ENCODE results near the gene DROSHA.
"Not testable (repeated sequence)": the region's sequence is repeated elsewhere in the genome, so short reads cannot be mapped to it uniquely, and the experiment has no call there.

Gene DROSHA, protein sequence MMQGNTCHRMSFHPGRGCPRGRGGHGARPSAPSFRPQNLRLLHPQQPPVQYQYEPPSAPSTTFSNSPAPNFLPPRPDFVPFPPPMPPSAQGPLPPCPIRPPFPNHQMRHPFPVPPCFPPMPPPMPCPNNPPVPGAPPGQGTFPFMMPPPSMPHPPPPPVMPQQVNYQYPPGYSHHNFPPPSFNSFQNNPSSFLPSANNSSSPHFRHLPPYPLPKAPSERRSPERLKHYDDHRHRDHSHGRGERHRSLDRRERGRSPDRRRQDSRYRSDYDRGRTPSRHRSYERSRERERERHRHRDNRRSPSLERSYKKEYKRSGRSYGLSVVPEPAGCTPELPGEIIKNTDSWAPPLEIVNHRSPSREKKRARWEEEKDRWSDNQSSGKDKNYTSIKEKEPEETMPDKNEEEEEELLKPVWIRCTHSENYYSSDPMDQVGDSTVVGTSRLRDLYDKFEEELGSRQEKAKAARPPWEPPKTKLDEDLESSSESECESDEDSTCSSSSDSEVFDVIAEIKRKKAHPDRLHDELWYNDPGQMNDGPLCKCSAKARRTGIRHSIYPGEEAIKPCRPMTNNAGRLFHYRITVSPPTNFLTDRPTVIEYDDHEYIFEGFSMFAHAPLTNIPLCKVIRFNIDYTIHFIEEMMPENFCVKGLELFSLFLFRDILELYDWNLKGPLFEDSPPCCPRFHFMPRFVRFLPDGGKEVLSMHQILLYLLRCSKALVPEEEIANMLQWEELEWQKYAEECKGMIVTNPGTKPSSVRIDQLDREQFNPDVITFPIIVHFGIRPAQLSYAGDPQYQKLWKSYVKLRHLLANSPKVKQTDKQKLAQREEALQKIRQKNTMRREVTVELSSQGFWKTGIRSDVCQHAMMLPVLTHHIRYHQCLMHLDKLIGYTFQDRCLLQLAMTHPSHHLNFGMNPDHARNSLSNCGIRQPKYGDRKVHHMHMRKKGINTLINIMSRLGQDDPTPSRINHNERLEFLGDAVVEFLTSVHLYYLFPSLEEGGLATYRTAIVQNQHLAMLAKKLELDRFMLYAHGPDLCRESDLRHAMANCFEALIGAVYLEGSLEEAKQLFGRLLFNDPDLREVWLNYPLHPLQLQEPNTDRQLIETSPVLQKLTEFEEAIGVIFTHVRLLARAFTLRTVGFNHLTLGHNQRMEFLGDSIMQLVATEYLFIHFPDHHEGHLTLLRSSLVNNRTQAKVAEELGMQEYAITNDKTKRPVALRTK (N-terminal part only)

DNA sequence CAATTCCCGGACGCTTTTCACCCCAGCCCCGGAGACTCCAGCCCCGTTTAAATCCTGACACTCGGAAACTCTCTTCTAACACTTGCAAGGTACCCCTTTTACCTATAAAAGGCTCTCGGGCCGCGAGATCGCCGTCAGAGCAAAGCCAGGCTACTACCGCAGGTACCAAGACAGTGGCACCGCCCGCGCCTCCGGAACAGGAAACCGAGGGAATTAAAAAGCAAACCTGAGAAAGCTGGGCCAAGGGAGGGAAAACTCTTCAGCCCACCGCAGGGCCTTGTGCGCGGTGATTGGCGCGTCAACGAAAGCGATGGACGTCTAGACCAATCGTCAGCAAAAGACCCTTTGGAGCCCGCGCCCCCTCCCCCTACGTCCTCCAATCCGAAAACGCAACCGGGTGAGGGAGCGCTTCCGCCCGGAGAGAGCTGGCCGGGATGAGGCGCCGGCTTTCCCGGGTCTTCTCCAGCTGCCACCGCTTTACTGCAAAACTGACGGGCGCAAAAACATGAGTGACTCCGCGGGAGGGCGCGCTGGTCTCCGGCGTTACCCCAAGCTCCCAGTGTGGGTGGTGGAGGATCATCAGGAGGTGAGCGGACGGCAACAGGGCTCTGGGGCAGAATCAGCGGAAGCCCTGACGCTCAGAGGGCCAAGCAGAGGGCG lies at the start of gene DROSHA, which contains the start of gene C5orf22:
Gene DROSHA, minus strand, starts transcription at position 206 of the 660 bp plus-strand sequence. CDS start 3,034 bp downstream, outside the sequence.
Gene C5orf22, plus strand, starts transcription at position 414 of the 660 bp plus-strand sequence. Its CDS starts 92 bp downstream, at position 506.
- peak; percentile 93 for DNase-seq

DNA sequence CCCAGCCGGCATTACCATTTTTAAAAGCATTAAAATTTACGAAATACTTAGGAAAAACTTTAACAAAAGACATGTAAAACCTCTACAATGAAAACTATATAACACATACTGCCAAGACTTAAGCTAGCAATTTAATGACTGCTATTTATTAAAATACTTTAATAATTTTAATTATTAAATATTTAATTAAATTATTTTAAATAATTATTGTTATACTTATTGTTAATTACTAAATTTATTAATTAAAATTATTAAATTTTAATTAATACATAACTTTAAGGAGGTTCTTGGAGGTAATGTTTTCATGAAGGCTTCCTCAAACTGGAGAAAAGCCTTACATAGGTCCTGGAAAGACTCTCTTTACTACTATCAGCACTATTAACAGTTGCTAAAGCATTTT lies 47.7 kb upstream of the DROSHA start:
- no peak for DNase-seq

DNA sequence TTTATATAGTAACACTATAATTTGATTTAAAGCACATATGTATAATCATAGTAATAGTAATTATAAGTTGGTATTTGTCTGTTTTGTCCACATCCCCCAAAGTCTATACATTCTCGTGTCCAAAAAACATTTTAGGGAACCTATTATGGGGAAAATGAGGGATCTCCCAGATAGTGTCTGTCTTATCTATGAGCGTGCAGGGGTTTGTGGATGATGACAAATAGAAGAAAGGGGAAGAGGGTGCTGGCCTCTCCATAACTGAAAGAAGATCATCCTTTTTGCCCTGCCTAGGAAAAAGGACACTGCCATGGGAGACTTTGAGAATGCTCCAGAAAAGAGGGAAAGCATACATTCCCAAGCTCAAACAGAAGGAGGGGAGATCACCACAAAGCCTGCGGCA lies 45.5 kb upstream of the DROSHA start:
- DNase-seq, result no peak

DNA sequence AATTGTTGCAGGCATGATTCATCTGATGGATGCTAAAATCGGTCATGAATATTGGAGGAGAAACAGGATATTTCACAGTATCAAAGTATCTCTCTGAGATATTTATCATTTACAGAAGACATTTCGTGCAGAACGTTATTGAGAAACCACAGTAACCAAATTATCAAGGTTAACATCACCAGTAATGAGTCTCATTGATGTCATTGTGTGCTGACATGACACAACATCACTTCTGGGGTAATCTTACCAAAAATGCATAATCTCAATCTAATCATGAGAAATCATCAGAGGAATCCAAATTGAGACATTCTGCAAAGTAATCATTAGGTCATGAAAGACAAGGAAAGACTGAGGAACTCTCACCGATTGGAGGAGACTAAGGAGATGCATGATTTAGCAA lies 42.9 kb upstream of the DROSHA start:
- DNase-seq, result no peak

DNA sequence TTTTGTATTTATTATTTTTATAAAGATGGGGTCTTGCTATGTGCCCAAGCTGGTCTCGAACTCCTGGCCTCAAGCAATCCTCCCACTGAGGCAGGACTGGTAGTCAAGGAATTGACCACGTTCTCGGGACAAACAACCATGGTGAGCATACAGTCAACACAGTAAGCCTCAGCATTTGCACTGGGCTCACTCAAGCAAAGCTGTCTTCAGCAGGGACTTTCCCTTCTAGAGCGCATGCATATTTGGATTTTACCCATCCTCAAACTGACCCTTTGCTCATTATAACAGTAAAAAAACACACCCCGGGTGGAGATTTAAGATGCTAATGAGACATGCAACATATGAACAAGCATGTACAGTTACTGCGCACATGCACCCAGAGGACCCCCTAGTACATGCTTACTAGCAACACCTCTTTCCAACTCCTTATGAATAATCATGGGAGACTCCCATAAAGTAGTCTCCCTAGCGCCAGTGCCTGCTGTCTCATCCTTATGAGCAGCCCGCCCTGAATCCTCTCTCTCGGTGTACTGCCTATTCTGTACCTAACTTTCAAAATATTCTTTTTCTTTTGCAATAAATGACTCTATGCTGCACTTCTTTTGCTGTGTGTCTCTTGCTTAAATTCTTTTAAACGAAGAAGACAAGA lies 41.7 kb upstream of the DROSHA start:
- no peak for DNase-seq

DNA sequence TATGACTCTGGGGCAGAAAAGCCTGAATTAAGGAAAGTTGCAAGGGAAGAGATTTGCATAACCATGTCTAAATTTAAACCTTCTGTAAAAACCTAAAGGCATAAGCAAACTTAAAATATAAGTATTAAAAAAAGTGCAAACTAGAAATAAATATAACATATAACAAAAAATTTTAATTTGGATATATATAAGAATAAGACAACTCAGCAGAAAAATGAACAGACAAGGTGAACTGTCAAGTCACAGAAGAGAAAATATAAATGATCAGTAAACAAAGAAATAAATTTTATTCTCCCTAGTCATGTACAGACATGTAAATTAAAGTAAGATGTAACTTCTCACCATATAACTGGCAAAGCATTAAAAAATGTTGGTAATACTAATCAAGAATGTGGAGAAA lies 37.2 kb upstream of the DROSHA start:
- DNase-seq, result no peak

DNA sequence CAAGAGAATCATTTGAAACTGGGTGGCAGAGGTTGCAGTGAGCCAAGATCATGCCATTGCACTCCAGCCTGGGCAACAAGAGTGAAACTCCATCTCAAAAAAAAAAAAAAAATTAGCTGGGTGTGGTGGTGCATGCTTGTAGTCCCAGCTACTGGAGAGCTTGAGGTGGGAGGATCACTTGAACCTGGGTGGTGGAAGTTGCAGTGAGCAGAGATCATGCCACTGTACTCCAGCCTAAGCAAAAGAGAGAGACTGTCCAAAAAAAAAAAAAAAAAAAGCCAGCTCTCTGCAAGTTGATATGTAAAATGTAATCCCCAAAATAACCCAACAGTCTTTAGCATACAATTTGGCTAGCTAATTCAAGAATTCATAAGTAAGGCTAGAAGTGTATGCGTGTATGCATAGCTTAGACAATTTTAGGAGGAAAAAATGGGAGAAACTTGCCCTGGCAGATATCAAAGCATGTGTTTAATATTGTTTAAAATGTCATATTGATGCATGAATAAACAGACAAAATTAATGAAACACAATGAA lies 36.5 kb upstream of the DROSHA start:
- no peak for DNase-seq

DNA sequence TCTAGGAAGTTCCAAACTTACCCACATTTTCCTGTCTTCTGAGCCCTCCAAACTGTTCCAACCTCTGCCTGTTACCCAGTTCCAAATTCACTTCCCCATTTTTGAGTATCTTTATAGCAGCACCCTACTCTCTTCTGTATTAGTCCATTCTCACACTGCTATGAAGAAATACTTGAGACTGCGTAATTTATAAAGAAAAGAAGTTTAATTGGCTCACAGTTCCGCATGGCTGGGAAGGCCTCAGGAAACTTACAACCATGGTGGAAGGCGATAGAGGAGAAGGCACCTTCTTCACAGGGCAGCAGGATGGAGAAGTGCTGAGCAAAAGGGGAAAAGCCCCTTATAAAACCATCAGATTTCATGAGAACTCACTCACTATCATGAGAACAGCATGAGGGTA lies 34.5 kb upstream of the DROSHA start:
- DNase-seq, result not testable (repeated sequence)

DNA sequence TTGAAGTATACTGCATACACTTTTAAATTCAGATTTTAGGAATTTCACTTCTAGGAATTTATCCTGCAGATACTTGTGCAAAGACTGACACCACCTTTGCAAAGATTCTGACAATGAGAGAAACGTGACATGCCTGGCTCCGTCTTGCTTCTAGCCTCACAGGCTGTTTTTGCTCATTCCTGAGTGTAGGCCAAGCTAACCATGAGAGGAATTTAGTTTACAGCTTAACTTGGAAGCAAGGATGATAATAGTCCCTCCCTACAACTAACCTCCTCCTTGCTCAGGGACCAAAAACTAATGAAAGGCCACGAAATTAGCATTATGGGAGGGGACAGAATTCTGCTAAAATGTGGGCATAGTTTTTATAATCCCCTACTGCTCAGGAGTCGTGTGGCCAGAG lies 31.3 kb upstream of the DROSHA start:
- no peak for DNase-seq

DNA sequence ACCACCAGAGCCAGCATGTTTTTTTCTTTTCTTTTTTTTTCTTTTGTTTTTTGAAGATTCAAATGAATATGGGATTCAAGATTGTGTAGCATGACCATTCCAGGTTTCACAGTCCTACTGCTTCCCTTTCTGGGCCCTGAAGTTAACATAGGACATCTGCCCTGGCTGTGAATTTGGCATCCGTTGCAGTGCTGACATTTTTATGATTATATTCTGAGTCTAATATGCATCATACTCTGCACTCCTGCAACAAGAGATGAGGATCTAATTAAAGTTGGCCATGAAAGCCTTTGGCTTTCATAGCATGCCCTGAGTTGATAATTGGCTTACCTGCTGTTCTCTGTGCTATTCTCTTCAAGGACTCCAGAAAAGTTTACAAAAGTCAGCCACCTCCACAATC lies 30.1 kb upstream of the DROSHA start:
- no peak for DNase-seq

DNA sequence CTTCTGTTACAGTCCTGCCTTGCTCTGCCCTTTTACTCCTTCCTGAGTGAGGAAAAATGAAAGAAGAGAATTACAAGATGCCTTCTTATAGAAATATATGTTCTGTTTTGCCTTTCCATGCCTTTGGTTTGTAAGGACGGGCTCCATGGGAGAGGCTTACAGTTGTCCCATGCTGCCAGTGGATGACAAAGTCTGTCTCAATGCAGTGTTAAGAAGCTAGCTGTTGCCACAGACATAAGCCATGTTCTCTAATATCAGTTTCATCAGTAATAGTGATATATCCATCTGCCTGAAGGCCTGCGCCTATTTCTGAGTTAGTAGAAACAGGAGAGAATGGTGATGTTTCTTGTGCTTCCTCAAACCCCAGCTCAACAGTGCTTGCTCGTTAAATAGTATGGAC lies 28.0 kb upstream of the DROSHA start:
- no peak for DNase-seq

DNA sequence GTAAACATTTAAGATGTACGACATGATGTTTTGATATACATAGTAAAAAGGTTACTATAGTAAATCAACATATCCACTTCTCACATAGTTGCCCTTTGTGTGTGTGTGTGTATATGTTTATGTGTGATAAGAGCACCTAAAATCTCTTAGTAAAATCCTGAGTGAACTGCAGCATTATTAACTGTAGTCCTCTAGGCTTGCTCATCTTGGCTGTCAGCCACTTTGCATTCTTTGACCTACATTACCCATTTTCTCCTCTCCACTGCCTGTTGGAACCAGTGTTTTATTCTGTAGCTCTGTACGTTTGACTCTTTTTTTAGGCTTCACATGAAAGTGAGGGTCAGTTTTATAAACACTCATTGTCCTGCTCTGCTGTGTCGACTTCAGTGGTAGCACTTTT lies 24.6 kb upstream of the DROSHA start:
- no peak for DNase-seq

DNA sequence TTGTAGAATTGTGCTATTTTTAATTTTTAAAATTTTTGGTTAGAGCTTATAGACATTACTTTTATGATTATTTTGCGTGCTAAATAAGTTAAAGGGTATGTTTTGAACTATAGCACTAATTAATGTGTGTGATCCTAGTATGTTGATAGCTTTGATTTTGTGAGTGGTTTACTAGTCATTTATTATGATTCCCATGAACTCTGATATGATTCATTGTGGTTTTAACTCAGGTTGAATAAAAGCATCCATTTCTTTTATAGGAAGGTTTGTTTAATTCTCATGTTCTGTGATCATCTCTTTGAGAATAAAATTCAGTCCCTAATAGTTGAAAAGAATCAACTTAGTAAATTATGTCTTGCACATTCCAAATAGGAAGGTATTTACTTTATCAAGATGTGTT lies 22.7 kb upstream of the DROSHA start:
- no peak for DNase-seq

DNA sequence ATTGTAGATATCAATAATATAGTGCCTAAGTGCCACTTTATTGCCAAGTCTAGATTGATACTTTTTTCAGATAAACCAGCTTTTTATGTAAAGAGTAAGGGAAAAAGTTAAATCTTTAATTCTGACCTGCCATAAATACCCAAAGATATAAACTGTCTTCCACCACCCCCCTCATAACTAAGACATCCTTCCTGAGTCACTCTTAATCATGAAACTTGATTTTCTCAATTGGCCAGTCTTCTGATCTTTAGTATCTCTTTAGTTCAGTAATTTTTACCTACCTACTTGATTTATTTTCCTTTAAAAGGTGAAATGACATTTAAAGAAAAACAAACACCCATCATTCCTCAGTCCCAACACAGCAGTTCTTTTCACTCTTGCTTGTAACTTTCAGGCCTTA lies 22.0 kb upstream of the DROSHA start:
- no peak for DNase-seq

DNA sequence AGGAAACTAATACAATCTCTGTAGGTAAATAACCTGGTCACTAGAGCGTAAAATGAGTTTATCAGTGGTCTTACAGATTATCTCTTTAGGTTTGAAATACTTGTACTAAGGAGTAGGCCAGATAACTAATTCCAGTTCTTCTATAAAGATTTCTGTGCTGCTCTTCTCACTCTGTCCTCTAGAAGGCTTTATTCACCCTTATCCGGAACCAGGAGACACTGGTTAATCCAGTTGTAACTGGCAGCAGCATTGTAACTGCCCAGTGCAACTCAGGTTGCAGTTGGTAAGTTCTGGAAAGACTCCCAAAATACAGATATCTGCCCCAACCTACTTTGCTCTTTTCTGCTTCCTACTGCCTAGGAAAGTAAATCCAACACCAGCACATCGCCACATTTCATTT lies 20.0 kb upstream of the DROSHA start:
- no peak for DNase-seq

DNA sequence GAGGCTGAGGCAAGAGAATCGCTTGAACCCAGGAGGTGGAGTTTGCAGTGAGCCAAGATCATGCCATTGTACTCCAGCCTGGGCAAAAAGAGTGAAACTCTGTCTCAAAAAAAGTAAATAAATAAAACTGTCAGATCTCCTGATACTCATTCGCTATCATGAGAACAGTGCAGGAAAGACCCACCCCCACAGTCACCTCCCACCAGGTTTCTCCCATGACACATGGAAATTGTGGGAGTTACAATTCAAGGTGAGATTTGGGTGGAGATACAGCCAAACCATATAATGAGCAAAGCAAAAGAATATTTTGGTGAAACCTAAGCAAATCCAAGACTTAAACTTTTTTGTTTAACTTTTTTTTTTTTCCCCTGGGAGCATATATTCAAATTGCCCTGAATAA lies 17.2 kb upstream of the DROSHA start:
- DNase-seq, result not testable (repeated sequence)

DNA sequence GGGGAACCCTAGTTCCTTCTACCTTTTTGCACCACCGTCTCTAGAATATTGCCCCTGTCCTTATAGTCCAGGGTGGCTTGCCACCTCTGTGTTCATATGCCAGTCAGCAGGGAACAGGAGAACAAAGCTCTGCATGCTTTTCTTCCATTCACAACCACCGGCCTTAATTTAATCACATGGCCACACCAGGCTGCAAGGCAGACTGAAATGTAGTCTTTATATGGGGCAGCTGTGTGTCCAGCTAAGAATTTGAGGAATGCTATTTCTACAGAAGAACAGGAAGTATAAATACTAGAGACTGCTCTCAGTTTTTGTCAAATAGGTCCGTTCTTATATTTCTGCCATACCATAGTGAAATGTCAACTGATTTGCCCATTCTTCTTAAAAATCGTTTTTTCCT lies 6.0 kb upstream of the DROSHA start:
- DNase-seq, result no peak

DNA sequence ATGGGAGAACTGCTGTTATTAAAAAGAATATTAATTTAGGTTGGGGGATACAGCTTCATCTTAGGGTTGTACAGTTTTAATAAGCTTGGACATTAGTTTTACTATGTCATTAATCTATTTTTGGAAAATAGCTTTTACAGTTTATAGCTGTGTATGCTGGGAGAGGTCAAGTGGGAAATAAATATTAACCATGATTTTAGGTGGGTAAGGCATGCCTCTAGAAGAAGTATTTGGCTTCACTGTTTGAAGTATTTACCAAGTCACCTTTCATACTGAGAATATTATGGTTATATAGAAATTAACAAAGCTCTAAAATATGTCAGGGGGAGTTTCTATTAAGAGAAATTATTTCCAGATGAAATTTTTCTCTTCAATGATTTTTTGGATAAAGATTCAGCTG lies 5.5 kb upstream of the DROSHA start:
- no peak for DNase-seq

DNA sequence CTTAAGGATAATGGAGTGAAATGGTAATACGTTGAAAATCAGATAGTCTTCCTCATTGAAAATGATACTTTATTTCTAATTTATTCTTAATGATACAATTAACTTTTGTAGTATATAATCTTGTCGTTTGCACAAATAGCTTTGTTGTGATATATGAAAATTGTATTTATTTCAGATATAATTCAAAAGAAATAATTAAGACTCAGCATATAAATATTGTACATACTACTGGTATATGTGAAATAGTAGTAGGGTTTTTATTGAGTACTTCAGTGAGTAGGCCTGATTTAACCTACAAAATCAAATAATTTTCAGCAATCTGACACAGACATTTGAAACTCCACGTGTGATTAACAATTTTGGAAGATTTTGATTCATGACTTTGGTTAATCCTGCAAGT lies 5.0 kb upstream of the DROSHA start:
- no peak for DNase-seq

DNA sequence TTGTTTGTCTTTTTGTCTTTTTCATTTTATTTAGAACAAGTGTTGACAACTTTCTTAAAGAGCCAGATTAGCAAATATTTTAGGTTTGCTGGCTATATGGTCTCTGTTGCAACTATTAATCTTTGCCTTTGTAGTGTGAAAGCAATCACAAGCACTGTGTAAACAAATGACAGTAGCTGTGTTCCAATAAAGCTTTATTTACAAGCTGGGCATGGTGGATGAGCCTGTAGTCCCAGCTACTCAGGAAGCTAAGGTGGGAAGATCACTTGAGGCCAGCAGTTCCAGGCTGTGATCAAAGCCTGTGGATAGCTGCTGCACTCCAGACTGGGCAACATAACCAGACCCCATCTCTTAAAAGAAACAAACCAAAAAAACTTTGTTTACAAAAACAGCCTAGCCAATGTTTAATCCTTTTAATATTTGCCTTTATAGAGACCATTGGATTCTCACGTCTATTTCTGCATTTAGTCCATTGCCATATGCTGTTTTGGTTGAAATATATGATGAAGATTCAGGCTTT lies 2.7 kb upstream of the DROSHA start:
- DNase-seq, result no peak

DNA sequence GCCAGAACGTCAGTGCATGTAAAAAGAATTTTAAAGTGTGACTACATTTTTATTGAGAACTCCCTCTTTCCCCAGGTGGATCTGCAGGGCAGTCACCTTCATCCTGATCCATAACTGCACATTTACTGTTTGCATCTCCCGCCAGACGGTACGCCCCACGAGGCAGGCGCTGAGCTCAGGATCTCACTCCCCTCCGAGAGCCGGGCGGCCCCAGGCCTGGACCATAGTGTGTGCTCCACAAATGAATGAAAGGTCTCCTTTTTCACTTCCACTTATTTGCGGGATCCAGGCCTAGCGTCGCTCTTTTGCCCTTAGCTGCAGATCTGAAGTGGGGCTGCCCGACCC lies 378 bp downstream of the DROSHA start:
- no peak for DNase-seq
